ENCODE results near the gene LMX1A. TPM values are rescaled to one million over a fixed set of nuclear protein-coding genes. Genes with fewer than 3 reads are reported as not detected.

Gene LMX1A
- total RNA-seq, 1 experiment from 2014 or later, result not detected

GRCh38 chr1:165339164-165339563 is 17.4 kb downstream of the LMX1A start:
- intact Hi-C loops (cut with micrococcal nuclease; ENCODE audit: unreplicated experiment), result no loop called here
- no TSS peak for BruUV-seq (replicated peaks)
- Histone ChIP-seq H3K9me3 (ENCODE audit: low read depth, low read length, poor library complexity, severe bottlenecking) (no peaks in the 10 kb centered on the region), H3K4me3 (ENCODE audit: low read depth, low read length, poor library complexity, severe bottlenecking) (no peak overlapping the region), H3K4me1 (ENCODE audit: insufficient read depth, low read length, poor library complexity, severe bottlenecking) (no peaks in the 10 kb centered on the region), H3K27ac (ENCODE audit: low read depth, low read length, poor library complexity, severe bottlenecking) (no peak overlapping the region), H3K36me3 (ENCODE audit: insufficient read depth, low read length, poor library complexity, severe bottlenecking) (no peaks in the 10 kb centered on the region), H3K27me3 (replicated peaks; ENCODE audit: insufficient read depth, low read depth, low read length, poor library complexity) (peaks cover 11% of the 10 kb centered on the region)
- TF ChIP-seq EZH2 (IDR thresholded peaks at IDR 0.05; ENCODE audit: borderline replicate concordance, low read depth, low read length, poor library complexity, severe bottlenecking) (no peak), CTCF (conservative IDR thresholded peaks at IDR 0.05; ENCODE audit: low read depth, low read length) (no peak)
- DNase-seq (ENCODE audit: low spot score), result no peak
- POLR2A ChIA-PET (ENCODE audit: low non-redundant PET), result no interaction called here
- CTCF ChIA-PET, result no interaction called here

GRCh38 chr1:165330483-165330882 is 26.0 kb downstream of the LMX1A start:
- intact Hi-C loops (cut with micrococcal nuclease; ENCODE audit: unreplicated experiment), result no loop called here
- CTCF ChIA-PET, result no interaction called here
- Histone ChIP-seq H3K36me3 (ENCODE audit: insufficient read depth, low read length, poor library complexity, severe bottlenecking) (no peaks in the 10 kb centered on the region), H3K4me1 (ENCODE audit: insufficient read depth, low read length, poor library complexity, severe bottlenecking) (no peaks in the 10 kb centered on the region), H3K27ac (ENCODE audit: low read depth, low read length, poor library complexity, severe bottlenecking) (no peak overlapping the region), H3K27me3 (replicated peaks; ENCODE audit: insufficient read depth, low read depth, low read length, poor library complexity) (peaks cover 10% of the 10 kb centered on the region), H3K9me3 (ENCODE audit: low read depth, low read length, poor library complexity, severe bottlenecking) (no peaks in the 10 kb centered on the region), H3K4me3 (ENCODE audit: low read depth, low read length, poor library complexity, severe bottlenecking) (no peak overlapping the region)
- DNase-seq (ENCODE audit: low spot score), result no peak
- TF ChIP-seq CTCF (conservative IDR thresholded peaks at IDR 0.05; ENCODE audit: low read depth, low read length) (no peak), EZH2 (IDR thresholded peaks at IDR 0.05; ENCODE audit: borderline replicate concordance, low read depth, low read length, poor library complexity, severe bottlenecking) (no peak)
- POLR2A ChIA-PET (ENCODE audit: low non-redundant PET), result no interaction called here
- no TSS peak for BruUV-seq (replicated peaks)

- CTCF ChIA-PET, result no interaction called here
- no TSS peak for BruUV-seq (replicated peaks)
- Histone ChIP-seq H3K4me1 (ENCODE audit: insufficient read depth, low read length, poor library complexity, severe bottlenecking) (no peaks in the 10 kb centered on the region), H3K27me3 (replicated peaks; ENCODE audit: insufficient read depth, low read depth, low read length, poor library complexity) (peaks cover 14% of the 10 kb centered on the region), H3K27ac (ENCODE audit: low read depth, low read length, poor library complexity, severe bottlenecking) (no peak overlapping the region), H3K36me3 (ENCODE audit: insufficient read depth, low read length, poor library complexity, severe bottlenecking) (no peaks in the 10 kb centered on the region), H3K9me3 (ENCODE audit: low read depth, low read length, poor library complexity, severe bottlenecking) (no peaks in the 10 kb centered on the region), H3K4me3 (ENCODE audit: low read depth, low read length, poor library complexity, severe bottlenecking) (no peak overlapping the region)
- TF ChIP-seq CTCF (conservative IDR thresholded peaks at IDR 0.05; ENCODE audit: low read depth, low read length) (no peak), EZH2 (IDR thresholded peaks at IDR 0.05; ENCODE audit: borderline replicate concordance, low read depth, low read length, poor library complexity, severe bottlenecking) (no peak)
- intact Hi-C loops (cut with micrococcal nuclease; ENCODE audit: unreplicated experiment), result no loop called here
- POLR2A ChIA-PET (ENCODE audit: low non-redundant PET), result no interaction called here
- no peak for DNase-seq (ENCODE audit: low spot score)
Measured at GRCh38 chr1:165329104-165329503, 27.4 kb downstream of the LMX1A start.
